CD4-positive, alpha-beta T cell treated with Interleukin-15 for 1 hour (primary cell): ENCODE data around the gene NAA16.
"Not testable (repeated sequence)": the region's sequence is repeated elsewhere in the genome, so short reads cannot be mapped to it uniquely, and the experiment has no call there.

Source experiments
- DNase-seq: peaks from one replicate; pipeline ENCODE4 v3.0.0-alpha.2; 2020

Gene NAA16

GRCh38 chr13:41411522-41411921 is 100.5 kb downstream of the NAA16 start:
- no peak for DNase-seq

- DNase-seq = no peak
These were observed 102.8 kb downstream of the NAA16 start for GRCh38 chr13:41413872-41414271.

- DNase-seq = no peak
These were observed 105.2 kb downstream of the NAA16 start for GRCh38 chr13:41416276-41416675.

- DNase-seq = no peak
These were observed 107.0 kb downstream of the NAA16 start for GRCh38 chr13:41418027-41418426.

- DNase-seq = no peak
These were observed 107.7 kb downstream of the NAA16 start for GRCh38 chr13:41418731-41419130.

GRCh38 chr13:41419206-41419605 is 108.1 kb downstream of the NAA16 start:
- DNase-seq = no peak

GRCh38 chr13:41420146-41420545 is 109.1 kb downstream of the NAA16 start:
- no peak for DNase-seq

- not testable (repeated sequence) for DNase-seq
These were observed 110.3 kb downstream of the NAA16 start for GRCh38 chr13:41421330-41421729.

GRCh38 chr13:41421983-41422382 is 110.9 kb downstream of the NAA16 start:
- not testable (repeated sequence) for DNase-seq

- DNase-seq = not testable (repeated sequence)
These were observed 112.2 kb downstream of the NAA16 start for GRCh38 chr13:41423259-41423658.

- DNase-seq = not testable (repeated sequence)
These were observed 113.6 kb downstream of the NAA16 start for GRCh38 chr13:41424675-41425074.

GRCh38 chr13:41426047-41426446 is 115.0 kb downstream of the NAA16 start:
- DNase-seq = no peak
